IPS-18a (cell line): ENCODE measurements around the gene LDB2.

ENCODE experiments used
- H3K27ac ChIP-seq: one replicate; pipeline ENCODE4 v1.5.1; 2013; ENCODE audit warnings: low read length
- H3K27me3 ChIP-seq: one replicate; pipeline ENCODE4 v1.6.1; 2013; ENCODE audit warnings: mild to moderate bottlenecking, low read length; ENCODE audit not compliant: control insufficient read depth, insufficient read depth
- H3K36me3 ChIP-seq: one replicate; pipeline ENCODE4 v1.6.1; 2013; ENCODE audit warnings: low read depth, low read length; ENCODE audit not compliant: control insufficient read depth
- H3K4me1 ChIP-seq: one replicate; pipeline ENCODE4 v1.6.1; 2013; ENCODE audit warnings: low read depth, low read length; ENCODE audit not compliant: control insufficient read depth
- H3K4me3 ChIP-seq: one replicate; pipeline ENCODE4 v1.5.1; 2013; ENCODE audit warnings: low read length
- H3K9ac ChIP-seq: one replicate; pipeline ENCODE4 v1.6.1; 2013; ENCODE audit warnings: mild to moderate bottlenecking, low read length, moderate library complexity
- H3K9me3 ChIP-seq: one replicate; pipeline ENCODE4 v1.6.1; 2013; ENCODE audit warnings: low read depth, low read length; ENCODE audit not compliant: control insufficient read depth

LDB2 gene

DNA sequence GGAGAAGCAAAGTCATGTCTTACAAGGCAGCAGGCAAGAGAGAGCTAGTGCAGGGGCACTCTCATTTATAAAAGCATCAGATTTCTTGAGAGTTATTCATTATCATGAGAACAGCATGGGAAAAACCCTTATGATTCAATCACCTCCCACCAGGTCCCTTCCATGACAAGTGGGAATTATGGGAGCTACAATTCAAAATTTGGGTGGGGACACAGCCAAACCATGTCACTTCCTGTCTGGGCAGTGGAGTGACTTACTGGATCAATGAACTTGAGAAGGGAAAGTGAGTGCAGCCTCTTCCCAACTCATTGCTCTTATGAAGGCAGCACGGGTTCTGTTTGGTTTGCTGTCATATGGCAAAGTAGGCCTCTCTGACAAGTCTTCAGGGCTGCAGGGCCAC lies 410.4 kb downstream of the LDB2 start:
- H3K9ac ChIP-seq, result no peak overlapping the region
- no peak overlapping the region for H3K27ac ChIP-seq
- H3K36me3 ChIP-seq, result no peaks in the 10 kb centered on the region
- H3K27me3 ChIP-seq, result no peaks in the 10 kb centered on the region
- no peaks in the 10 kb centered on the region for H3K9me3 ChIP-seq
- H3K4me1 ChIP-seq, result no peaks in the 10 kb centered on the region
- H3K4me3 ChIP-seq, result no peak overlapping the region

- H3K36me3 ChIP-seq, result no peaks in the 10 kb centered on the region
- no peak overlapping the region for H3K27ac ChIP-seq
- no peaks in the 10 kb centered on the region for H3K4me1 ChIP-seq
- H3K9ac ChIP-seq, result no peak overlapping the region
- no peak overlapping the region for H3K4me3 ChIP-seq
- H3K9me3 ChIP-seq, result no peaks in the 10 kb centered on the region
- H3K27me3 ChIP-seq, result no peaks in the 10 kb centered on the region
Measured at GRCh38 chr4:16484711-16485110, 413.7 kb downstream of the LDB2 start.

DNA sequence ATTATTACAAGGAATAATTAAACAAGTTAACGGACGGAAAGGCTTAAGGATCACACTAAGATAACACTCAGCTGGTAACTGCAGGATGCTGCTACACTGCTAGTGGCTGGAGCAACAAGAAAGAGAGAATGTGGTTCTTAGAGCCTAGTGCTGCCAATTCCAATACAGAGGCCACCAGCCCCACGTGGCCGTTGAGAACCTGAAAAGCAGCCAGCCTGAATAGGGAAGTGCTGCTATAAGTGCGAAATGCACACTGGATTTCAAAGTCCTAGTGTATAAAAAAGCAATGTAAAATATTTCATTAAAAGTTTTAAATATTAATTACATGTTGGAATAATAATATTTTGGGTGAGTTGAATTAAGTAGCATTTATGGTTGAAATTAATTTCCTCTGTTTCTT lies 414.9 kb downstream of the LDB2 start:
- H3K27me3 ChIP-seq, result no peaks in the 10 kb centered on the region
- H3K4me1 ChIP-seq, result no peaks in the 10 kb centered on the region
- H3K9me3 ChIP-seq, result no peaks in the 10 kb centered on the region
- no peak overlapping the region for H3K4me3 ChIP-seq
- no peak overlapping the region for H3K27ac ChIP-seq
- no peak overlapping the region for H3K9ac ChIP-seq
- H3K36me3 ChIP-seq, result no peaks in the 10 kb centered on the region

GRCh38 chr4:16480011-16480410 lies 418.4 kb downstream of the LDB2 start:
- no peak overlapping the region for H3K9ac ChIP-seq
- no peaks in the 10 kb centered on the region for H3K36me3 ChIP-seq
- no peak overlapping the region for H3K4me3 ChIP-seq
- H3K27ac ChIP-seq, result no peak overlapping the region
- H3K9me3 ChIP-seq, result no peaks in the 10 kb centered on the region
- no peaks in the 10 kb centered on the region for H3K4me1 ChIP-seq
- H3K27me3 ChIP-seq, result no peaks in the 10 kb centered on the region

- no peaks in the 10 kb centered on the region for H3K9me3 ChIP-seq
- no peak overlapping the region for H3K27ac ChIP-seq
- H3K4me3 ChIP-seq, result no peak overlapping the region
- H3K4me1 ChIP-seq, result no peaks in the 10 kb centered on the region
- H3K9ac ChIP-seq, result no peak overlapping the region
- H3K36me3 ChIP-seq, result no peaks in the 10 kb centered on the region
- no peaks in the 10 kb centered on the region for H3K27me3 ChIP-seq
Measured at GRCh38 chr4:16472537-16472936, 425.9 kb downstream of the LDB2 start.

- Histone ChIP-seq H3K9ac (no peak overlapping the region), H3K27me3 (no peaks in the 10 kb centered on the region), H3K27ac (no peak overlapping the region), H3K4me3 (no peak overlapping the region), H3K4me1 (no peaks in the 10 kb centered on the region), H3K36me3 (no peaks in the 10 kb centered on the region), H3K9me3 (no peaks in the 10 kb centered on the region)
Measured at GRCh38 chr4:16467061-16467460, 431.4 kb downstream of the LDB2 start.

DNA sequence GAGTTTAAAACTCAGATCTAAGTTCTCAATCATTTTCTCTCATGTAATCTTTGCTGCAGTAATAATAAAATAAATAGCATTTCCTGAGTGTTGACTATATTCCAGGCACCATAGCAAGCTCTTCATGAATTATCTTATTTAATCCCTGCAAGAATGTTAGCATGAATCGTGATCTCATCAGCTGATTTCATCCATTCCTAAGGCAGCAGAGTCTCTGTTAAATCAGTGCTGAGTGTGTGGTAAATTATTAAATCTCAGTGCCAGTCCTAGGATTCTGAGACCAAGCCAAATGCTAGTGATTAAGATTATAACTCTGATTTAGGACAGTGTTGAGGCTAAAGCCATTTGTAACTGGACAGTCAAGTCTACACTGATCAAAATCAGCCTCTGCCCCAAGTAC lies 431.9 kb downstream of the LDB2 start:
- no peak overlapping the region for H3K9ac ChIP-seq
- H3K9me3 ChIP-seq, result no peaks in the 10 kb centered on the region
- no peaks in the 10 kb centered on the region for H3K36me3 ChIP-seq
- no peak overlapping the region for H3K27ac ChIP-seq
- H3K4me3 ChIP-seq, result no peak overlapping the region
- no peaks in the 10 kb centered on the region for H3K4me1 ChIP-seq
- H3K27me3 ChIP-seq, result no peaks in the 10 kb centered on the region

GRCh38 chr4:16464651-16465050 lies 433.8 kb downstream of the LDB2 start:
- Histone ChIP-seq H3K9me3 (no peaks in the 10 kb centered on the region), H3K4me1 (no peaks in the 10 kb centered on the region), H3K4me3 (no peak overlapping the region), H3K9ac (no peak overlapping the region), H3K27ac (no peak overlapping the region), H3K27me3 (no peaks in the 10 kb centered on the region), H3K36me3 (no peaks in the 10 kb centered on the region)

DNA sequence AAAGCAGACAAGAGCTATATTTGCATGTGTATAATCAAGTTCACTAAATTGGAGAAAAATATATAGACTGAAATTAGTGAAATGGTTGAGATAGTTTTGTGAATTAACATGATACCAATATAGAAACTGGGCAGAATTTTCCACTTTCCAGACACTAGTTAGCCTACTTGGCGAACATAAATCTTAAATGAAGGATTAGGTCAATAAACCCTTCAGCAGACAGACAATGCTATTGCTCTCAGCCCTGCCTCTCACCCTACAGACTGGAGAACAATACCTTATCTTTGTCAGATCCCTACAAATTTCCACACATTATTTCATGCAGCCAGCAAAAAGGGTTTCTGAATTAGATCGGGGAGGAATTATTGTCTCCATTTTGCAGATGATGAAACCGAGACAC lies 435.8 kb downstream of the LDB2 start:
- Histone ChIP-seq H3K9me3 (no peaks in the 10 kb centered on the region), H3K27me3 (no peaks in the 10 kb centered on the region), H3K36me3 (no peaks in the 10 kb centered on the region), H3K4me3 (no peak overlapping the region), H3K27ac (no peak overlapping the region), H3K9ac (no peak overlapping the region), H3K4me1 (no peaks in the 10 kb centered on the region)

DNA sequence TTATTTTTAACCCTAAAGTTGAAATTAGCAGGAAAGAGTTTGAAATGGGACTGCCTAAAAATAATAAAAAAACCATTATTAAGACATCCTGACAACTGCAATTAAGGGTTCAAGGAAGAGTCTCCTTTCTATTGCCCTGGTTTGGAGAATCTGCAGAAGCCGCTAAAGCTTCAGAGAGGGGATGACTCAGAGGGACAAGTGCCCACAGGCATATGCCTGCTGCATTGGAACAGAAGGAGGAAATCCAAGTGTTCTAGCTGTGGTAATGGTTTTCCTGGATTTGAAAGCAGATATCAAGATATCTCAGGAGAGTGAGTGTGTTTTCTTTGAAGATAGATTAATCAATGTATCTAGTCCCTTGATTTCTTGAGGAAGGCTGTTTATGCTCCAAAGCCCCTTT lies 437.1 kb downstream of the LDB2 start:
- Histone ChIP-seq H3K4me1 (no peaks in the 10 kb centered on the region), H3K4me3 (no peak overlapping the region), H3K27ac (no peak overlapping the region), H3K36me3 (no peaks in the 10 kb centered on the region), H3K27me3 (no peaks in the 10 kb centered on the region), H3K9ac (no peak overlapping the region), H3K9me3 (no peaks in the 10 kb centered on the region)

DNA sequence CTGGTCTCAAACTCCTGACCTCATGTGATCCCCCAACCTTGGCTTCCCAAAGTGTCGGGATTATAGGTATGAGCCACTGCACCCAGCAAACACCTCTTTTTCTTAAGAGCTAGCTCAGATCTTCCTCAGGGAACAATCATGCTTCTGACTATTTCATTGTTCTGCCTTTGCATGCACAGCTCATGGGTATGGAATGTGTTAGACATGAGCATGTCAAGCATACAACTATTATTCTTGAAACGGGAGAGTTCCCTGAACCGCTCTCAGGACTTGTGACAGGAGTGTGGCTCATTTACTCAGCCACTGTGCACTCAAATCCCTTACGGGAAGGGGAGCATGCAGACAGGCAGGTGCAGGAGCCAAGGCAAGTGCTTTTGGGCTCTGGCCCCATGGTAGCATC lies 440.5 kb downstream of the LDB2 start:
- no peaks in the 10 kb centered on the region for H3K4me1 ChIP-seq
- H3K36me3 ChIP-seq, result no peaks in the 10 kb centered on the region
- no peak overlapping the region for H3K27ac ChIP-seq
- H3K9me3 ChIP-seq, result no peaks in the 10 kb centered on the region
- H3K27me3 ChIP-seq, result peaks cover 4% of the 10 kb centered on the region
- no peak overlapping the region for H3K4me3 ChIP-seq
- no peak overlapping the region for H3K9ac ChIP-seq
